IMR-90 (cell line): ENCODE results near the gene PIGM.

Experiments used
- CEBPB ChIP-seq: IDR thresholded peaks from 2 replicates; pipeline ENCODE4 v1.6.1; 2012; ENCODE audit warnings: low read depth, low read length, improper control_type of control experiment
- TF ChIP-seq, protein P1 (sequence below): conservative IDR thresholded peaks from 2 replicates; pipeline ENCODE4 v1.5.1; 2012; ENCODE audit warnings: mild to moderate bottlenecking, low read depth, low read length, improper control_type of control experiment

GRCh38 chr1:160022330-160023310 lies 9.2 kb downstream of the PIGM start:
- no peak for TF ChIP-seq CEBPB
- TF ChIP-seq, protein P1, sequence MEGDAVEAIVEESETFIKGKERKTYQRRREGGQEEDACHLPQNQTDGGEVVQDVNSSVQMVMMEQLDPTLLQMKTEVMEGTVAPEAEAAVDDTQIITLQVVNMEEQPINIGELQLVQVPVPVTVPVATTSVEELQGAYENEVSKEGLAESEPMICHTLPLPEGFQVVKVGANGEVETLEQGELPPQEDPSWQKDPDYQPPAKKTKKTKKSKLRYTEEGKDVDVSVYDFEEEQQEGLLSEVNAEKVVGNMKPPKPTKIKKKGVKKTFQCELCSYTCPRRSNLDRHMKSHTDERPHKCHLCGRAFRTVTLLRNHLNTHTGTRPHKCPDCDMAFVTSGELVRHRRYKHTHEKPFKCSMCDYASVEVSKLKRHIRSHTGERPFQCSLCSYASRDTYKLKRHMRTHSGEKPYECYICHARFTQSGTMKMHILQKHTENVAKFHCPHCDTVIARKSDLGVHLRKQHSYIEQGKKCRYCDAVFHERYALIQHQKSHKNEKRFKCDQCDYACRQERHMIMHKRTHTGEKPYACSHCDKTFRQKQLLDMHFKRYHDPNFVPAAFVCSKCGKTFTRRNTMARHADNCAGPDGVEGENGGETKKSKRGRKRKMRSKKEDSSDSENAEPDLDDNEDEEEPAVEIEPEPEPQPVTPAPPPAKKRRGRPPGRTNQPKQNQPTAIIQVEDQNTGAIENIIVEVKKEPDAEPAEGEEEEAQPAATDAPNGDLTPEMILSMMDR: no peak
